ENCODE results near the gene CDC5L.

The CDC5L gene

DNA sequence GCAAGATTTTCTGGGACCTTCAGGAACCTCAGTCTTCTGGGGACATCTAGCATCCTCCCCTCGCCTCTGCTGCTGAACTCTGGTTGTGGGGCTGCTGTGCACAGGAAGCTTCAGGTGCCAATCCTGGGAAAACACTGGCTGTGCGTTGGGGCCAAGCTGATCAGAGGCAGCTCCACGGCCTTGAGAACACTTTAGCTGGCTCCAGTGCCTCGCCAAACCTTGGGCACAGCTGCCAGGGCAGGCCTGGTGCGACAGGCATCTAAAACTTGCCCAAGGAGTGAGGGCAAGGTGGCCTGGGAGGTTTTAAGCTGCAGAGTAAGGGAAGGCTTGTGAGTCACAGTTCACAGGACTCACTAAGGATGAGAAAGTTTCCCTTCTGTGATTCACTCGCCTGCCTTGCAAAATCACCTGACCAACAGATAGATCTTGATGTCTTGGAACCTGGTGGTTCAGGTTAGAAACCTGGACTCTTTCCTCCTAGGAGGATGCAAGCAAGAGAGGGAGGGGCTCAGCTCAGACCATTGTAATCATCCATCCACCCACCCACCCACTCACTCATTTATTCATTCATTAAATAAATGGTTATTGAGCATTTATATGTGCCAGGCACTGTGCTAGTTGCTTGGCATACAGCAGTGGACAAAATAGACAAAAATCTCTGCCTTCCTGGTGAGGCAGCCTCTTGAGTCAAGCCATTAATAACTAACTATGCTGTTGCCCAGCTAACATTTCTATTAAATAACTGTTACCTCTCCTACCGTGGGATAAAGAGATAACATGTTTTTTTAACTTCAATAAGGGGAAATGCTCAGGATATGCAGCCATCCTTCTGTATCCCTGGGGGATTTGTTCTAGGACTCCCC, 47.5 kb upstream of the CDC5L start:
- H2AFZ ChIP-seq (ENCODE audit: low read length), result no peak overlapping the region
- H3K4me1 ChIP-seq (ENCODE audit: insufficient read depth, low read length, severe bottlenecking), result no peaks in the 10 kb centered on the region
- no peaks in the 10 kb centered on the region for H3K36me3 ChIP-seq (ENCODE audit: insufficient read depth, low read length)
- no peaks in the 10 kb centered on the region for H3K9me2 ChIP-seq (ENCODE audit: low read depth, low read length)
- no peak overlapping the region for H3K4me3 ChIP-seq (ENCODE audit: low read depth, low read length, poor library complexity, severe bottlenecking)
- no peak overlapping the region for H3K27ac ChIP-seq (ENCODE audit: low read depth, low read length, poor library complexity, severe bottlenecking)
- TF ChIP-seq EZH2 (IDR thresholded peaks at IDR 0.05; ENCODE audit: borderline replicate concordance, low read length), result no peak
- TF ChIP-seq, protein P1, sequence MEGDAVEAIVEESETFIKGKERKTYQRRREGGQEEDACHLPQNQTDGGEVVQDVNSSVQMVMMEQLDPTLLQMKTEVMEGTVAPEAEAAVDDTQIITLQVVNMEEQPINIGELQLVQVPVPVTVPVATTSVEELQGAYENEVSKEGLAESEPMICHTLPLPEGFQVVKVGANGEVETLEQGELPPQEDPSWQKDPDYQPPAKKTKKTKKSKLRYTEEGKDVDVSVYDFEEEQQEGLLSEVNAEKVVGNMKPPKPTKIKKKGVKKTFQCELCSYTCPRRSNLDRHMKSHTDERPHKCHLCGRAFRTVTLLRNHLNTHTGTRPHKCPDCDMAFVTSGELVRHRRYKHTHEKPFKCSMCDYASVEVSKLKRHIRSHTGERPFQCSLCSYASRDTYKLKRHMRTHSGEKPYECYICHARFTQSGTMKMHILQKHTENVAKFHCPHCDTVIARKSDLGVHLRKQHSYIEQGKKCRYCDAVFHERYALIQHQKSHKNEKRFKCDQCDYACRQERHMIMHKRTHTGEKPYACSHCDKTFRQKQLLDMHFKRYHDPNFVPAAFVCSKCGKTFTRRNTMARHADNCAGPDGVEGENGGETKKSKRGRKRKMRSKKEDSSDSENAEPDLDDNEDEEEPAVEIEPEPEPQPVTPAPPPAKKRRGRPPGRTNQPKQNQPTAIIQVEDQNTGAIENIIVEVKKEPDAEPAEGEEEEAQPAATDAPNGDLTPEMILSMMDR (IDR thresholded peaks at IDR 0.05; ENCODE audit: low read length), result no peak
- H3K9me3 ChIP-seq (ENCODE audit: low read length), result no peaks in the 10 kb centered on the region
- no peaks in the 10 kb centered on the region for H4K20me1 ChIP-seq (ENCODE audit: insufficient read depth, low read length)
- H3K79me2 ChIP-seq (ENCODE audit: insufficient read depth, low read length), result no peaks in the 10 kb centered on the region
- no peak overlapping the region for H3K9ac ChIP-seq (ENCODE audit: low read length)
- no peaks in the 10 kb centered on the region for H3K27me3 ChIP-seq (ENCODE audit: insufficient read depth, low read length)
- H3K4me2 ChIP-seq (ENCODE audit: low read length), result no peak overlapping the region
- H3F3A ChIP-seq (ENCODE audit: insufficient read depth, low read length), result no peaks in the 10 kb centered on the region

DNA sequence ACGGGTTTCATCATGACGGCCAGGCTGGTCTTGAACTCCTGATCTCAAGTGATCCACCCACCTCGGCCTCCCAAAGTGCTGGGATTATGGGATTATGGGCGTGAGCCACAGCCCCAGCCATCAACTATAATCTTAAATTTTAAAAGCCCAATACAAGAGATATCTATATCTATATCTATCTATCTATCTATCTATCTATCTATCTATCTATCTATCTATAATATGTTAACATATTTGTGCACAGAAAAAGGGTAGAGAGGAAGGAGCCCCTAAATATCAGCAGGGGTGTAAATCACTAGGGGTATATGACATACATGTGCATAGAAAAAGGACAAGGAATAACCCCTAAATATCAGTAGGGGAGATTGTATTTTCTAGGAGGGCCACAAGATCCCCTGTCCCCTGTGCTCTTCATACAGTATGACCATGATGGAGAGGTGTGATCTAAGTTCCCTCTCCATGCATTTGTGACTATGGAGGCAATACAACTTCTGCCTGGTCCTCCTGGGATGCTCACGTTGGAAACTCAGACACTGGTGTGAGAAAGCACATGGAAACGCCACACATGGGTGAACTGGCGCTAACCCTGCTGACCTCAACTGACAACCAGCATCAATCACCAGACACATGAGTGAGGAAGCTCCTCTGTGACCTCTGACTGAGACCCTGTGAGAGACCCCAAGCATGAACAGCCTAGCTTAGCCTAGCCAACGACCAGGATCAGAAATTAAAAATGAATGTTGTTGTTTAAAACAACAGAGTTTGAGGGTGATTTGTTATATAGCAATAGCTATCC, 46.2 kb upstream of the CDC5L start:
- H3K36me3 ChIP-seq (ENCODE audit: insufficient read depth, low read length), result no peaks in the 10 kb centered on the region
- no peak overlapping the region for H3K4me2 ChIP-seq (ENCODE audit: low read length)

DNA sequence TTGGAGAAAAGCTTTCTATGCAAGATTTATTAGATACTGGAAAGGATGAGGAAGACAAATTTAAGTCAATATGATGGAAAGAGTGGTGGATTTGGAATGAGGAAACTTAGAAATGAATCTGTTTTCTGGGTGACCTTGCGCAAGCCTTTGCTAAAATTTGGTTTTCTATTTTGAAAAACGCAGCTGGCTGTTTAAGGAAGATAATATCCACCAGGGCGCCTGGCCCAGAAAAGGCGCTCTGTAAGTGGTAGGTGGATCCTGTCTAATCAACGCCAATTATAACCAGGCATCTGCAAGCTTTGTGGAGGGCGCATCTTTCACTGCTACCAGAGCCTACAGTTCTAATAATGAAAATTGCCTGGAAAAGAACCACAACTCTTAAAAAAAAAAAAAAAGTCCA, 45.5 kb upstream of the CDC5L start:
- Histone ChIP-seq H3K9me2 (ENCODE audit: low read depth, low read length) (no peaks in the 10 kb centered on the region), H3K9ac (ENCODE audit: low read length) (no peak overlapping the region), H3K4me2 (ENCODE audit: low read length) (no peak overlapping the region), H3K36me3 (ENCODE audit: insufficient read depth, low read length) (no peaks in the 10 kb centered on the region), H3K79me2 (ENCODE audit: insufficient read depth, low read length) (no peaks in the 10 kb centered on the region), H3K4me1 (ENCODE audit: insufficient read depth, low read length, severe bottlenecking) (no peaks in the 10 kb centered on the region), H3F3A (ENCODE audit: insufficient read depth, low read length) (no peaks in the 10 kb centered on the region), H3K27me3 (ENCODE audit: insufficient read depth, low read length) (no peaks in the 10 kb centered on the region), H3K27ac (ENCODE audit: low read depth, low read length, poor library complexity, severe bottlenecking) (no peak overlapping the region), H3K9me3 (ENCODE audit: low read length) (no peaks in the 10 kb centered on the region), H4K20me1 (ENCODE audit: insufficient read depth, low read length) (no peaks in the 10 kb centered on the region), H2AFZ (ENCODE audit: low read length) (no peak overlapping the region), H3K4me3 (ENCODE audit: low read depth, low read length, poor library complexity, severe bottlenecking) (no peak overlapping the region)
- TF ChIP-seq EZH2 (IDR thresholded peaks at IDR 0.05; ENCODE audit: borderline replicate concordance, low read length), result no peak
- TF ChIP-seq, protein P1 (IDR thresholded peaks at IDR 0.05; ENCODE audit: low read length), result no peak

More for the DNA sequence above, 46.2 kb upstream of the CDC5L start:
- H3K9ac ChIP-seq (ENCODE audit: low read length), result no peak overlapping the region
- H4K20me1 ChIP-seq (ENCODE audit: insufficient read depth, low read length), result no peaks in the 10 kb centered on the region
- H2AFZ ChIP-seq (ENCODE audit: low read length), result no peak overlapping the region
- no peaks in the 10 kb centered on the region for H3K79me2 ChIP-seq (ENCODE audit: insufficient read depth, low read length)
- H3K9me2 ChIP-seq (ENCODE audit: low read depth, low read length), result no peaks in the 10 kb centered on the region
- H3K27ac ChIP-seq (ENCODE audit: low read depth, low read length, poor library complexity, severe bottlenecking), result no peak overlapping the region
- no peaks in the 10 kb centered on the region for H3K27me3 ChIP-seq (ENCODE audit: insufficient read depth, low read length)
- no peaks in the 10 kb centered on the region for H3K9me3 ChIP-seq (ENCODE audit: low read length)
- H3K4me3 ChIP-seq (ENCODE audit: low read depth, low read length, poor library complexity, severe bottlenecking), result no peak overlapping the region
- TF ChIP-seq EZH2 (IDR thresholded peaks at IDR 0.05; ENCODE audit: borderline replicate concordance, low read length), result no peak
- TF ChIP-seq, protein P1 (IDR thresholded peaks at IDR 0.05; ENCODE audit: low read length), result no peak
- no peaks in the 10 kb centered on the region for H3F3A ChIP-seq (ENCODE audit: insufficient read depth, low read length)
- H3K4me1 ChIP-seq (ENCODE audit: insufficient read depth, low read length, severe bottlenecking), result no peaks in the 10 kb centered on the region

Data from OCI-LY1 (cell line).